ENCODE results near the gene STAB1.

The STAB1 gene

GRCh38 chr3:52558436-52558835 is 63.3 kb downstream of the STAB1 start:
- peaks cover 0 to 60% (median 37%) of the 10 kb centered on the region in 11 experiments; a peak in 18 of 22 replicates for H4K20me1 ChIP-seq
- H3K4me3 ChIP-seq, result no peak overlapping the region
- H3K36me3 ChIP-seq, result peaks cover 98 to 100% (median 100%) of the 10 kb centered on the region in 11 experiments
- H3K27me3 ChIP-seq, result no peaks in the 10 kb centered on the region
- H3K4me1 ChIP-seq, result no peaks in the 10 kb centered on the region
- TF ChIP-seq Cebpa-rat (IDR thresholded peaks at IDR 0.05), result no peak
- H3K4me2 ChIP-seq, result no peak overlapping the region
- H3K9ac ChIP-seq, result no peak overlapping the region
- no peaks in the 10 kb centered on the region for H3K9me3 ChIP-seq (replicated peaks in 1 of 11)
- H3K27ac ChIP-seq, result no peak overlapping the region

- peaks cover 0 to 36% (median 17%) of the 10 kb centered on the region in 11 experiments; a peak in 12 of 22 replicates for H4K20me1 ChIP-seq
- no peak overlapping the region for H3K4me2 ChIP-seq
- no peaks in the 10 kb centered on the region for H3K27me3 ChIP-seq
- no peak overlapping the region for H3K9ac ChIP-seq
- H3K4me1 ChIP-seq, result no peaks in the 10 kb centered on the region
- no peaks in the 10 kb centered on the region for H3K9me3 ChIP-seq (replicated peaks in 1 of 11)
- peaks cover 96 to 100% (median 99%) of the 10 kb centered on the region in 11 experiments for H3K36me3 ChIP-seq
- H3K27ac ChIP-seq, result no peak overlapping the region
- no peak for TF ChIP-seq Cebpa-rat (IDR thresholded peaks at IDR 0.05)
- H3K4me3 ChIP-seq, result no peak overlapping the region
Observed at GRCh38 chr3:52561028-52561747, 66.0 kb downstream of the STAB1 start.

- Histone ChIP-seq H3K4me3 (no peak overlapping the region), H4K20me1 (peaks cover 0 to 12% (median 0%) of the 10 kb centered on the region in 11 experiments; a peak in 6 of 22 replicates), H3K36me3 (peaks cover 83 to 100% (median 94%) of the 10 kb centered on the region in 11 experiments), H3K9me3 (replicated peaks in 1 of 11) (no peaks in the 10 kb centered on the region), H3K27ac (no peak overlapping the region), H3K4me1 (no peaks in the 10 kb centered on the region), H3K9ac (no peak overlapping the region), H3K27me3 (no peaks in the 10 kb centered on the region), H3K4me2 (no peak overlapping the region)
- no peak for TF ChIP-seq Cebpa-rat (IDR thresholded peaks at IDR 0.05)
Observed at GRCh38 chr3:52563984-52564383, 68.8 kb downstream of the STAB1 start.

- Histone ChIP-seq H3K4me2 (no peak overlapping the region), H3K27ac (no peak overlapping the region), H3K4me3 (no peak overlapping the region), H3K9me3 (replicated peaks in 1 of 11) (no peaks in the 10 kb centered on the region), H4K20me1 (peaks cover 0 to 9% (median 0%) of the 10 kb centered on the region in 11 experiments; a peak in 2 of 22 replicates), H3K9ac (no peak overlapping the region), H3K4me1 (no peaks in the 10 kb centered on the region), H3K36me3 (peaks cover 80 to 100% (median 94%) of the 10 kb centered on the region in 11 experiments), H3K27me3 (no peaks in the 10 kb centered on the region)
- TF ChIP-seq Cebpa-rat (IDR thresholded peaks at IDR 0.05), result no peak
Observed at GRCh38 chr3:52568069-52568468, 72.9 kb downstream of the STAB1 start.

GRCh38 chr3:52570076-52570475 is 74.9 kb downstream of the STAB1 start:
- no peak for TF ChIP-seq Cebpa-rat (IDR thresholded peaks at IDR 0.05)
- Histone ChIP-seq H4K20me1 (peaks cover 0 to 16% (median 5%) of the 10 kb centered on the region in 11 experiments; a peak in 6 of 22 replicates), H3K36me3 (peaks cover 80 to 100% (median 94%) of the 10 kb centered on the region in 11 experiments), H3K4me3 (no peak overlapping the region), H3K9ac (no peak overlapping the region), H3K4me1 (no peaks in the 10 kb centered on the region), H3K9me3 (replicated peaks in 1 of 11) (no peaks in the 10 kb centered on the region), H3K27me3 (no peaks in the 10 kb centered on the region), H3K4me2 (no peak overlapping the region), H3K27ac (no peak overlapping the region)

- H3K27me3 ChIP-seq, result no peaks in the 10 kb centered on the region
- peaks cover 0 to 16% (median 5%) of the 10 kb centered on the region in 11 experiments; a peak in 6 of 22 replicates for H4K20me1 ChIP-seq
- TF ChIP-seq Cebpa-rat (IDR thresholded peaks at IDR 0.05), result no peak
- no peaks in the 10 kb centered on the region for H3K4me1 ChIP-seq
- H3K36me3 ChIP-seq, result peaks cover 88 to 100% (median 96%) of the 10 kb centered on the region in 11 experiments
- no peak overlapping the region for H3K27ac ChIP-seq
- H3K4me3 ChIP-seq, result no peak overlapping the region
- H3K4me2 ChIP-seq, result no peak overlapping the region
- no peak overlapping the region for H3K9ac ChIP-seq
- no peaks in the 10 kb centered on the region for H3K9me3 ChIP-seq (replicated peaks in 1 of 11)
Observed at GRCh38 chr3:52572221-52572620, 77.1 kb downstream of the STAB1 start.

All from BLaER1 treated with 17β-estradiol and CSF1 and Interleukin-3, amounts not matched to agents 10 nM and 100 nM (cell line).